Stimulated activated CD8-positive, alpha-beta memory T cell treated with anti-CD3 and anti-CD28 coated beads, Interleukin-4, amount 100 ng/mL, for 24 hours (primary cell): ENCODE measurements around the gene FAM131C.
A peak's percentile ranks its signal among the peaks of the same experiment; 100 is the strongest.
"Not testable (repeated sequence)": the region's sequence is repeated elsewhere in the genome, so short reads cannot be mapped to it uniquely, and the experiment has no call there.

Experiments
- DNase-seq: peaks from one replicate; pipeline ENCODE4 v3.0.0-alpha.2; 2020; ENCODE audit warnings: low read depth

Gene FAM131C

DNA sequence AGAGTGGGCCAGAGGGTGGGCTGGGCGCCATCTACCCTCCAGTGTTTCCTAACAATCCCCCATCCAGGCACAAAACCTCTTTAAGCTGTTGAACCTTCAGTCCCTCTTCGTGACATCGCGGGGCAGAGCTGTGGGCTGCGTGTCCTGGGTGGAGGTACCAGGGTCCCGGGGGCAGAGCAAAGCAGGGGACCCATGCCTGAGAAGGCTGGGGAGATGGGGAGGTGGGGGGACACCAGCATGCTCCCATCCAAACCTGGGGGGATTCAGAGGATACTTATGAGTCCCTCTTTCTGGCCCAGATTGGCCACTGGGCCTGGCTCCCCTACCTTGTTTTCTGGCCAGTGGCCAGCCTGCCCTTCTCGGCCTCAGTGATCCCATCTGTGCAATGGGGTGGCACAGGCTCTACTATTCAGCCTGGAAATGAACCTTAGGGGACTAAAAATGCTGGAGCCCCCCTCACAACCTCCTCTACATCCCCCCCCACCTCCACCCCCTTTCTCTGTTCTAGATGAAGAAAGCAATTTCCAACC, 40.3 kb downstream of the FAM131C start:
- not testable (repeated sequence) for DNase-seq

DNA sequence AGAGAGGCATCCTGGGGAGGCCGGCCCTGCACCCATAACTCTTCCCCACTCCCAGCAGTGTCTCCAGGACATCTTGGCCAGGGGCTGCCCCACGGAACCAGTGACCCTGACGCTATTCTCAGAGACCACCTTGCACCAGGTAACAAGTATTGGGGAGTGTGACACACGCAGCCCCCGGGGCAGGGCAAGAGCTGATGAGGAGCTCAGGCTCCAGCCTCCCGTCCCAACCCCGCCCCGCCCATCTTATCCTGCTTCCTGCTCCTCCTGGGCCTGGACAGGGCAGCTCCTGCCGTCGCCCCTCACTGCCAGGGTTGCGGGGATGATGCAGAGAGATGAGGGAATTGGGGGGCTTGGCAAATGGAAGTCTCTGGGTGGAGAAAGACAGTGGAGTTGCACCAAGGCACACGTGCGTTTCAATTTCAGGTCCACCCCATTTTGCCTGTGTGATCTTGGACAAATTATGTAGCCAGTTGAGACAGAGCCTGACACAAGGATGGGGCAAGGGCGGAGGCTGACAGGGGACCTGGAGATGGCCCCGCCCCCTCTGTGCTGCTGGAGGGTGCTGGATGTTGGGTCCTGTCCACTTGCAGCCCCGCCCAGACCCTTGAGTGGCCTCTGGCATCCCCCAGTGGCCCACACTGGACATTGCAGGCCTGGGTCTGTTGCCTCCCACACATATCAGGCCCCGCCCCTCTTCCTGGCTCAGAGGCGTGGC, 40.9 kb downstream of the FAM131C start:
- DNase-seq, result peak; percentile 35

DNA sequence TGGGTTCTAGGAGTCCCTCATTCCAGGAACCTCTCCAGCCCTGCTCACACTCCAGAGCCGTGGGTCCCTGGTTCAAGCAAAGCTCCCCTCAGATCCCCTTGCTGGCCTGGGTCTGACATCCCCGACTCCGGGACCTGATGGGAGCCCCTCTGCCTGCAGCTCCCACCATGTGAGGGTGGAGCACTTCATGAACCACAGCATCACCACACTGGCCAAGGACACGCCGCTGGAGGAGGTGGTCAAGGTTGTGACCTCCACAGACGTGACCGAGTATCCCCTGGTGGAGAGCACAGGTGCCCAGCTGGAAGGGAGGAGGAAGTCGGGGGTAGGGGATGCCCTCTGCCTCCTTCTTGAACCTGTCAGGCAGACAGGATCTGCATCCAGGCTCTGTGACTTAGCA, 41.9 kb downstream of the FAM131C start:
- no peak for DNase-seq

DNA sequence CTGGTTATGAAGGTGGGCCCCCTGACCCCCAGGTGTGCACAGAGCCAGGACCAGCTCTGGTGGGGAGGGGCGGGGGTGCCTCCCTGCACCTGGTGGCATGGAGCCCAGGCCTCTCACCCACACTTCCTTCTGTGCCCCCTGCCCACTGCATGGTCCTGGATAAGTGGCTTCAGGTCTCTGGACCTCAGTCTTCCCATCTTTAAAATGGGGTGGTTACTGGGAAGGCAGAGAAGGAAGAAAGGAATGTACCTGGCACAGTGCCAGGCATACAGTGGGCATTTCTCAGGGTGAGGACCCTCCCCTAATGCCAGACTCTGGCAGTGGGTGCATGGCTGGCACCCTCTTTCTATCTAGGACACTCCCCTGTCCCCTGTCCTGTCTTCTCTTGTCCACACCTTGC, 44.2 kb downstream of the FAM131C start:
- DNase-seq, result no peak

DNA sequence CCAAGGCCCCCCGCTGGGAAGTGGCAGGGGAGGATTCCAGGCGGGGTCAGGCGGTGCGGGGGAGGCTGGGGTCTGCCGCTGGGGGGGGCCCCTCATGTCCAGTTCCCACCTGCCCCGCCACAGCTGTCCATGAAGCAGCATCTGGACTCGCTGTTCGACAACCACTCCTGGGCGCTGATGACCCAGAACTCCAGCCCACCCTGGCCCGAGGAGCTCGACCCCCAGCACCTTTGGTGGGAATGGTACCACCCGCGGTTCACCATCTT, 44.5 kb downstream of the FAM131C start:
- DNase-seq, result not testable (repeated sequence)

GRCh38 chr1:16028237-16029002, 45.0 kb downstream of the FAM131C start:
- DNase-seq, result no peak

GRCh38 chr1:16026723-16027484, 46.5 kb downstream of the FAM131C start:
- DNase-seq, result peak; percentile 29

DNA sequence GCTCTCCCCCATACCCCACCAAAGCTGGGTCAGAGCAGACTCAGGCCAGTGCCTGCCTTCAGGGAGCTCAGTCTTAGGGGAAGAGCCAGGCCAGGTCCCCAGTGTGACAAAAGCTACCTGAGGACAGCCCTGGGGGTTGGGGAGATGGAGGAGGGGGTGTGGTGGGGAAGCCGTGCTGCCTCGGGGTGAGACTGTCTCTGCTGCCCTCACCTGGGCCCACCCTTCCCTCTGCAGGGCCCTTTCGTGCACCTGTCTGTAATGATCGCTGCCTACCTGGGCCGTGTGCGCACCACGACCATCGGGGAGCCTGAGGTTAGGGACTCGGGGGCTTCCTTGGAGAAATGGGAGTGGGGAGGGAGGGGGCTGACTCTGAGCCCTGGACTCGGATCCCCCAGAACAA, 47.1 kb downstream of the FAM131C start:
- DNase-seq, result not testable (repeated sequence)

DNA sequence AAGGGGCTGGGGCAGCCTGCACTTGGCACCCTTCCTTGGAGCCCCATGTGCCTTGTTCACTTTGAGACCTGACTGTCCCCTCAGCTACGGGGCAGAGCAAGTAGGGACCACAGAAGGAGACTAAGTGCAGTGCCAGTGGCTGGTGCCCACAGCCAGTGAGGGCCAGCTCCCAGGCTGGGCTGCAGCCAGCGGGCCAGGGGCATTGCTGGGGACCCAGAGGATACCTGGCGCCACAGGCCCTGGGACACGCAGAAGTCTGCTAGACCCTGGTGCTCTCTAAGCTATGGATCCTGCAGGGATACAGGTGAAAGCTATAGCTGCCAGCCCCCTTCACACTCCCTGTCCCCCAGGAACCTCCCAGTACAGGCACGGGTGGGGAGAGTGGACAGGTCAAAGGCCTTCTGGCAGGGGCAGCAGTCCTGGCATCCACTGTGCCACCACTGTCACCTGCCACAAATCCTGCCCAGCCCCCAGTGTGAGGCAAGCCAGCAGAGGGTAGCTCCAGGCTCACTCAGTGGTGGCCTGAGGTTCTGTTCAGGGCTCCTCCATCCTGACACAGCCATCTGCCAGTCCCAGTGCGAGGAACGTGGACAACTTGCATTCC, 50.3 kb downstream of the FAM131C start:
- DNase-seq, result no peak

DNA sequence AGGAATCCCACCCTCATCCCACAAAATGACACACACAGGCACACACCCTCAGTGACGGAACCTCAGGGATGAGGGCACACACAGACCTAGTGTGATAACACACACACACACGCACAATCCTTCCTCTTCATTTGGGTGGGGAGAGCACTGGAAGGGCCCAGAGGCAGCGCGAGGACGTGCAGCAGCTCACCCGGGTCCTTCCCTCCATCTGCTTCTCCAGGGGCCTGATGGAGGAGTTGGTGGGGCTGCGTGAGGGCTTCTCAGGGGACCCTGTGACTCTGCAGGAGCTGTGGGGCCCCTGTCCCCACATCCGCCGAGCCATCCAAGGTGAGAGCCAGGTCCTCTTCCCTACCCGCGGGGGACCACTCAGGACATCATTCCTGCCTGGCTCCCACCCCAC, 51.1 kb downstream of the FAM131C start:
- no peak for DNase-seq

- DNase-seq, result no peak
Observed at GRCh38 chr1:16021681-16022080, 51.8 kb downstream of the FAM131C start, which contains the start of gene CLCNKA. Gene CLCNKA, plus strand, starts transcription at chr1:16022036. Its CDS starts 584 bp downstream, at chr1:16022620.

DNA sequence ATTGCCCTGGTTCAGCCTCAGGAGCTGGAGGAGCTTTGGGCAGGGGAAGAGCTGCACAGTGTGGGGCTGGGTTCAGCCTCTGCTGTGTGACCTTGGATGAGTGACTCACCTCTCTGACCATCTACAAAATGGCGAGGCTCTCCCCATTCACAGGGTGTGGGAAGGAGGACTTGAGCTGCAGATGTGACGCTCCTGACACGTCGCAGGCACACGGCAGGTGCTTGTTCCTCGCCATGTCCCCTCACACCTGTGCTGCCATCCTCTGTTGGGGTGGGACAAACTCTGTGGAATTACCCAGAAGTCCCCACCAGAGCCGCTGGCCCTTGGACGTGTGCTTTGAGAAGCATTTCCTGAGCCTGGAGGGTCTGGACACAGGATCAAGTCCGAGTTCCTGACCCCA, 52.6 kb downstream of the FAM131C start:
- not testable (repeated sequence) for DNase-seq

GRCh38 chr1:16020325-16020724, 53.1 kb downstream of the FAM131C start:
- DNase-seq, result no peak

GRCh38 chr1:16019644-16020277, 53.7 kb downstream of the FAM131C start:
- DNase-seq, result no peak

- no peak for DNase-seq
Observed at GRCh38 chr1:16018749-16019643, 54.5 kb downstream of the FAM131C start.

- no peak for DNase-seq
Observed at GRCh38 chr1:16018308-16018707, 55.1 kb downstream of the FAM131C start.

GRCh38 chr1:16017461-16018303, 55.8 kb downstream of the FAM131C start, which contains the start of gene HSPB7:
Gene HSPB7, minus strand, starts transcription at chr1:16018043. Its CDS starts 80 bp downstream, at chr1:16017963.
- DNase-seq, result no peak

GRCh38 chr1:16017076-16017460, 56.4 kb downstream of the FAM131C start:
- DNase-seq, result no peak
